ENCODE measurements around the gene NFYC.

Gene NFYC

GRCh38 chr1:40777224-40777970 lies 85.9 kb downstream of the NFYC start:
- TF ChIP-seq, protein P1, sequence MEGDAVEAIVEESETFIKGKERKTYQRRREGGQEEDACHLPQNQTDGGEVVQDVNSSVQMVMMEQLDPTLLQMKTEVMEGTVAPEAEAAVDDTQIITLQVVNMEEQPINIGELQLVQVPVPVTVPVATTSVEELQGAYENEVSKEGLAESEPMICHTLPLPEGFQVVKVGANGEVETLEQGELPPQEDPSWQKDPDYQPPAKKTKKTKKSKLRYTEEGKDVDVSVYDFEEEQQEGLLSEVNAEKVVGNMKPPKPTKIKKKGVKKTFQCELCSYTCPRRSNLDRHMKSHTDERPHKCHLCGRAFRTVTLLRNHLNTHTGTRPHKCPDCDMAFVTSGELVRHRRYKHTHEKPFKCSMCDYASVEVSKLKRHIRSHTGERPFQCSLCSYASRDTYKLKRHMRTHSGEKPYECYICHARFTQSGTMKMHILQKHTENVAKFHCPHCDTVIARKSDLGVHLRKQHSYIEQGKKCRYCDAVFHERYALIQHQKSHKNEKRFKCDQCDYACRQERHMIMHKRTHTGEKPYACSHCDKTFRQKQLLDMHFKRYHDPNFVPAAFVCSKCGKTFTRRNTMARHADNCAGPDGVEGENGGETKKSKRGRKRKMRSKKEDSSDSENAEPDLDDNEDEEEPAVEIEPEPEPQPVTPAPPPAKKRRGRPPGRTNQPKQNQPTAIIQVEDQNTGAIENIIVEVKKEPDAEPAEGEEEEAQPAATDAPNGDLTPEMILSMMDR (IDR thresholded peaks at IDR 0.05; ENCODE audit: control insufficient read depth, insufficient read depth, low read depth, low read length, missing control alignments) = no peak
- DNase-seq (ENCODE audit: low read depth) = no peak
- H3K4me3 ChIP-seq (ENCODE audit: control insufficient read depth, low read depth, low read length) = no peak overlapping the region

- no peak overlapping the region for H3K4me3 ChIP-seq (ENCODE audit: control insufficient read depth, low read depth, low read length)
- TF ChIP-seq, protein P1 (IDR thresholded peaks at IDR 0.05; ENCODE audit: control insufficient read depth, insufficient read depth, low read depth, low read length, missing control alignments) = no peak
- no peak for DNase-seq (ENCODE audit: low read depth)
Measured at GRCh38 chr1:40780678-40781607, 89.4 kb downstream of the NFYC start.

GRCh38 chr1:40781608-40781971 lies 90.1 kb downstream of the NFYC start:
- no peak for DNase-seq (ENCODE audit: low read depth)
- TF ChIP-seq, protein P1 (IDR thresholded peaks at IDR 0.05; ENCODE audit: control insufficient read depth, insufficient read depth, low read depth, low read length, missing control alignments) = no peak
- H3K4me3 ChIP-seq (ENCODE audit: control insufficient read depth, low read depth, low read length) = no peak overlapping the region

GRCh38 chr1:40782371-40782956 lies 91.0 kb downstream of the NFYC start:
- no peak overlapping the region for H3K4me3 ChIP-seq (ENCODE audit: control insufficient read depth, low read depth, low read length)
- no peak for DNase-seq (ENCODE audit: low read depth)
- TF ChIP-seq, protein P1 (IDR thresholded peaks at IDR 0.05; ENCODE audit: control insufficient read depth, insufficient read depth, low read depth, low read length, missing control alignments) = peak; percentile 8

- peak within 1 kb of the TSS; percentile 21 for H3K4me3 ChIP-seq (ENCODE audit: control insufficient read depth, low read depth, low read length)
- no peak for DNase-seq (ENCODE audit: low read depth)
- TF ChIP-seq, protein P1 (IDR thresholded peaks at IDR 0.05; ENCODE audit: control insufficient read depth, insufficient read depth, low read depth, low read length, missing control alignments) = no peak
Measured at GRCh38 chr1:40783001-40783905, 91.7 kb downstream of the NFYC start, which contains the start of gene KCNQ4. Gene KCNQ4 (plus strand): TSS chr1:40783787. CDS start chr1:40784094, 307 bp downstream.

Measured in AG09309 (cell line).